KMS-11 (cell line): ENCODE data around the gene RAB37.
A peak's percentile ranks its signal among the peaks of the same experiment; 100 is the strongest.

Experiments
- H2AFZ ChIP-seq: fragments of 200-600 bp; sonication (generic); 2 replicates; pipeline ENCODE4 v1.6.1; 2016; ENCODE audit warnings: antibody characterized with exemption, mixed run types, low read depth
- H3K27ac ChIP-seq: fragments of 200-600 bp; sonication (generic); 2 replicates; pipeline ENCODE4 v1.6.1; 2016; ENCODE audit warnings: mild to moderate bottlenecking, mixed run types
- H3K27me3 ChIP-seq: fragments of 200-600 bp; sonication (generic); 2 replicates; pipeline ENCODE4 v1.6.1; 2017; ENCODE audit warnings: mild to moderate bottlenecking, low read depth, mixed run types, moderate library complexity; ENCODE audit not compliant: insufficient read depth
- H3K36me3 ChIP-seq: fragments of 200-600 bp; sonication (generic); 2 replicates; pipeline ENCODE4 v1.6.1; 2017; ENCODE audit warnings: mild to moderate bottlenecking, mixed run types; ENCODE audit not compliant: insufficient read depth
- H3K4me1 ChIP-seq: fragments of 200-600 bp; sonication (generic); 2 replicates; pipeline ENCODE4 v1.6.1; 2016; ENCODE audit warnings: mild to moderate bottlenecking, low read depth, mixed run types; ENCODE audit not compliant: poor library complexity, severe bottlenecking
- H3K4me2 ChIP-seq: fragments of 200-600 bp; sonication (generic); 2 replicates; pipeline ENCODE4 v1.7.0; 2016; ENCODE audit warnings: mild to moderate bottlenecking, mixed run types
- H3K4me3 ChIP-seq: fragments of 200-600 bp; sonication (generic); IDR thresholded peaks from 2 replicates; pipeline ENCODE4 v1.6.1; 2017; ENCODE audit warnings: low read depth, low read length, mixed read lengths; ENCODE audit not compliant: insufficient read depth
- H3K79me2 ChIP-seq: fragments of 200-600 bp; sonication (generic); 2 replicates; pipeline ENCODE4 v1.6.1; 2016; ENCODE audit warnings: low read depth, mixed run types; ENCODE audit not compliant: insufficient read depth
- H3K9ac ChIP-seq: fragments of 200-600 bp; sonication (generic); 2 replicates; pipeline ENCODE4 v1.6.1; 2016; ENCODE audit warnings: mild to moderate bottlenecking, mixed run types
- H4K20me1 ChIP-seq: fragments of 200-600 bp; sonication (generic); 2 replicates; pipeline ENCODE4 v1.6.1; 2016; ENCODE audit warnings: mild to moderate bottlenecking, mixed run types; ENCODE audit not compliant: insufficient read depth
- TF ChIP-seq, protein P1 (sequence below): fragments of 200-600 bp; sonication (generic); conservative IDR thresholded peaks from 2 replicates; pipeline ENCODE4 v1.6.1; 2017; ENCODE audit warnings: low read depth, mild to moderate bottlenecking, antibody characterized with exemption, low read length, moderate library complexity, mixed read lengths

The RAB37 gene

DNA sequence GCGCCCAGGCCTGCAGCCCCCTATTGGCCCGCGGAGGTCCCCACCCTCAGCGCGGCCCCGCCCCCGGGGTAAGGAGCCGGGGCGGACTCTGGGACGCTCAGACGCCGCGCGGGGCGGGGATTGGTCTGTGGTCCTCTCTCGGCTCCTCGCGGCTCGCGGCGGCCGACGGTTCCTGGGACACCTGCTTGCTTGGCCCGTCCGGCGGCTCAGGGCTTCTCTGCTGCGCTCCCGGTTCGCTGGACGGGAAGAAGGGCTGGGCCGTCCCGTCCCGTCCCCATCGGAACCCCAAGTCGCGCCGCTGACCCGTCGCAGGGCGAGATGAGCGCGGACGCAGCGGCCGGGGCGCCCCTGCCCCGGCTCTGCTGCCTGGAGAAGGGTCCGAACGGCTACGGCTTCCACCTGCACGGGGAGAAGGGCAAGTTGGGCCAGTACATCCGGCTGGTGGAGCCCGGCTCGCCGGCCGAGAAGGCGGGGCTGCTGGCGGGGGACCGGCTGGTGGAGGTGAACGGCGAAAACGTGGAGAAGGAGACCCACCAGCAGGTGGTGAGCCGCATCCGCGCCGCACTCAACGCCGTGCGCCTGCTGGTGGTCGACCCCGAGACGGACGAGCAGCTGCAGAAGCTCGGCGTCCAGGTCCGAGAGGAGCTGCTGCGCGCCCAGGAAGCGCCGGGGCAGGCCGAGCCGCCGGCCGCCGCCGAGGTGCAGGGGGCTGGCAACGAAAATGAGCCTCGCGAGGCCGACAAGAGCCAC, 11.6 kb downstream of the RAB37 start, which contains the start of gene NHERF1:
Gene NHERF1, plus strand, starts transcription at position 100 of the 750 bp plus-strand sequence. Its CDS starts 219 bp downstream, at position 319.
- Histone ChIP-seq H3K79me2 (peaks cover 53% of the 10 kb centered on the region), H3K4me2 (peak within 1 kb of the TSS; percentile 100), H3K9ac (peak within 1 kb of the TSS; percentile 89), H3K4me3 (peak within 1 kb of the TSS; percentile 30), H3K27ac (peak within 1 kb of the TSS; percentile 94), H4K20me1 (peaks cover 9% of the 10 kb centered on the region), H3K36me3 (no peaks in the 10 kb centered on the region; the same call in 1 of the 2 replicates), H2AFZ (peak within 1 kb of the TSS; percentile 45; the same call in 1 of the 2 replicates), H3K4me1 (peaks cover 43% of the 10 kb centered on the region), H3K27me3 (no peaks in the 10 kb centered on the region)
- TF ChIP-seq, protein P1, sequence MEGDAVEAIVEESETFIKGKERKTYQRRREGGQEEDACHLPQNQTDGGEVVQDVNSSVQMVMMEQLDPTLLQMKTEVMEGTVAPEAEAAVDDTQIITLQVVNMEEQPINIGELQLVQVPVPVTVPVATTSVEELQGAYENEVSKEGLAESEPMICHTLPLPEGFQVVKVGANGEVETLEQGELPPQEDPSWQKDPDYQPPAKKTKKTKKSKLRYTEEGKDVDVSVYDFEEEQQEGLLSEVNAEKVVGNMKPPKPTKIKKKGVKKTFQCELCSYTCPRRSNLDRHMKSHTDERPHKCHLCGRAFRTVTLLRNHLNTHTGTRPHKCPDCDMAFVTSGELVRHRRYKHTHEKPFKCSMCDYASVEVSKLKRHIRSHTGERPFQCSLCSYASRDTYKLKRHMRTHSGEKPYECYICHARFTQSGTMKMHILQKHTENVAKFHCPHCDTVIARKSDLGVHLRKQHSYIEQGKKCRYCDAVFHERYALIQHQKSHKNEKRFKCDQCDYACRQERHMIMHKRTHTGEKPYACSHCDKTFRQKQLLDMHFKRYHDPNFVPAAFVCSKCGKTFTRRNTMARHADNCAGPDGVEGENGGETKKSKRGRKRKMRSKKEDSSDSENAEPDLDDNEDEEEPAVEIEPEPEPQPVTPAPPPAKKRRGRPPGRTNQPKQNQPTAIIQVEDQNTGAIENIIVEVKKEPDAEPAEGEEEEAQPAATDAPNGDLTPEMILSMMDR: no peak; the same call in 1 of the 2 replicates

GRCh38 chr17:74749279-74750038, 12.4 kb downstream of the RAB37 start:
- TF ChIP-seq, protein P1: no peak
- peaks cover 59% of the 10 kb centered on the region for H3K79me2 ChIP-seq
- H3K27me3 ChIP-seq: no peaks in the 10 kb centered on the region
- H3K4me2 ChIP-seq: peak overlapping the region; percentile 100
- no peak overlapping the region for H2AFZ ChIP-seq
- peak overlapping the region; percentile 94 for H3K27ac ChIP-seq
- peaks cover 43% of the 10 kb centered on the region for H3K4me1 ChIP-seq
- H4K20me1 ChIP-seq: peaks cover 9% of the 10 kb centered on the region
- peak overlapping the region; percentile 30 for H3K4me3 ChIP-seq
- H3K36me3 ChIP-seq: no peaks in the 10 kb centered on the region; the same call in 1 of the 2 replicates
- H3K9ac ChIP-seq: peak overlapping the region; percentile 89

GRCh38 chr17:74750039-74750326, 12.9 kb downstream of the RAB37 start:
- Histone ChIP-seq H3K27ac (peak overlapping the region; percentile 94), H3K79me2 (peaks cover 64% of the 10 kb centered on the region), H3K9ac (peak overlapping the region; percentile 89), H3K4me2 (peak overlapping the region; percentile 100), H4K20me1 (peaks cover 9% of the 10 kb centered on the region), H3K4me3 (peak overlapping the region; percentile 30), H3K4me1 (peaks cover 43% of the 10 kb centered on the region), H3K36me3 (no peaks in the 10 kb centered on the region; the same call in 1 of the 2 replicates), H2AFZ (no peak overlapping the region), H3K27me3 (no peaks in the 10 kb centered on the region)
- TF ChIP-seq, protein P1: no peak

DNA sequence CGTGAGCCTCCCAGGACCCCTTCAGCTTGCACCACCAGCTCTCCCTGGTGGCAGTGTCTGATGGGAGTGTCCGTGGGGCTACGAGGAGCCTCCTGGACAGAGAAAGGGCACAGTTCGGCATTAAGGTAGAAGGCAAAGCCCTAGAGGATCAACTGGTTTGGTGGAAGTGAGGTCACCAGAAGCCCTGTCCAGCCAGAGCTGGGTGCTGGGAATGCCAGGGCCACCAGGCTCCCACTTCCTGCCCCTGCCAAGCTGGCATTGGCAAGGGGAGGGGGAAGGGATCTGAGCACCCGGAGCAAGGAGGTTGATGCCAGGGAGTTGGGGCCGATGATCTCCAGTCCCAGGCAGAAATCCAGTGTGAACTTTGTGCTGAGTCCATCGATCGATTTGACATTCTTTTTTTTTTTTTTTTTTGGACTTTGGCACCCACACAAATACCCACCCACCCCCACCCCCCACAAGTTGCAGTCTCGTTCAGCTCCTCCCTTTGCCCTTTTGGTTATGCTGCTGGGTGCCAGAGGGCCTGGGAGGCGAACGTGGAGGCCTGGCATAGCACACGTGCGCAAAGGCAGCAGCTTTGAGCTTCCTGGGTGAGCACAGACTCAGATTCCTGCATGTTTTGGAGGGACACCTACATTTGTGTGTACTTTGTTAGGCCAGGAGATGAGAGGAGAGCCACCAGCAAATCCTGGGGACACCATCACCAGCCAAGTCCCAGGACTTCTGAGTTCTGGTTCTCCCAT, 13.4 kb downstream of the RAB37 start:
- Histone ChIP-seq H3K27ac (peak overlapping the region; percentile 94), H2AFZ (no peak overlapping the region), H3K4me2 (peak overlapping the region; percentile 100), H3K36me3 (no peaks in the 10 kb centered on the region; the same call in 1 of the 2 replicates), H3K27me3 (no peaks in the 10 kb centered on the region), H4K20me1 (peaks cover 9% of the 10 kb centered on the region), H3K4me3 (peak overlapping the region; percentile 30), H3K4me1 (peaks cover 44% of the 10 kb centered on the region), H3K9ac (peak overlapping the region; percentile 89), H3K79me2 (peaks cover 69% of the 10 kb centered on the region)
- TF ChIP-seq, protein P1: no peak
